ENCODE measurements around the gene ZNF543. TPM values are rescaled to one million over a fixed set of nuclear protein-coding genes. Genes with fewer than 3 reads are reported as not detected.
A peak's percentile ranks its signal among the peaks of the same experiment; 100 is the strongest.
"Not testable (repeated sequence)": the region's sequence is repeated elsewhere in the genome, so short reads cannot be mapped to it uniquely, and the experiment has no call there.

ZNF543 gene
- 7.4 TPM in 2 replicates for total RNA-seq (2014; rRNA removed; shearing (Covaris generic))
- polyA plus RNA-seq (2015; cell fraction: cytosol; rRNA removed): 2.5 and 4.9 TPM in 2 replicates
- 2.8 and 3.0 TPM in 2 replicates for polyA plus RNA-seq (2015; cell fraction: nucleus; rRNA removed)

DNA sequence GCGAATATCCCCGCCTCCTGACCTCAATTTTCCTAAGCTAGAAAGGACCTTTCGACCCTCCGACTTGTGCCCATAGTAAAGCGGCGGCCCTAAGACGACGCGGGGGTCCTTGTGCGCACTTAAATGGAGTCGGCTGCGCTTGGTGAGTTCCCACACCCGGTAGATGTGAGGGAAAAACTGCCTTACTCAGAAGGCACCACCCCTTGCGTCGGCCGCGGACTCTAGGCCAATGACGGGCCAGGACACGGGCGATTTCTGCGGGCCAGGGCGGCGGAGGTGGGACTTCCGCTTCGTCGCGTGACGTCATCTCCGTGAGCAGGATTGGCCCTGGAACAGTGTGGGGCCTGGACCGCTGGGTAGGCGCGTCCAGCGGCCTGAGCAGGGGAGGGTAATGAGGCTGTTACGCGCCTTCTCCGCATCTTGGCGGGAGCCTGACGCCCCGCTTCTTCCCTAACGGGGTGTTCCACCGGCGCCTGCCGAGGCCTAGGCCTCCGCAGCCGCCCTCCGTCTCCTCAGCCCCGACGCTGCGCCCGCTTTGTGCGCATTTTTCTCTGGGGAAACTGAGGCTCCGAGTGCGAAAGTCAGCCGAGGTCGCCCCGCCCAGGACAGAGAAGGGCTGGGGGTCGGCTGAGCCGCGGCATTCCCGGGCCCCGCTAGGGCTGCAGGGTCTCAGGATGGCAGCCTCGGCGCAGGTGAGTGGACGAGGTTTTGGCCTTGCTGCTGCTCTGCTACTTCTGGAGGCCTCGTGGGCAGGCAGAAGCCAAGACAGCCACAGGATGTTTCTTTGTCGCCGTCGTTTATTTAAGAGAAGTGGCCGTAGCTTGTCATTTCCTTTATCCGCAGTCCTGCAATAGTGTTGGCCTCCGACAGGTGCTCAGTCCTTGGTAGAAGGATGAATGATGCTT is at the start of gene ZNF543:
TSS of gene ZNF543 (plus strand) at position 293 of the 905 bp plus-strand sequence. CDS start at position 675, 382 bp downstream.
- in situ Hi-C loops (cut with HindIII; ENCODE audit: low pct_unique_long_range_greater_than_20kb, low sequenced_read_pairs): no loop called here

DNA sequence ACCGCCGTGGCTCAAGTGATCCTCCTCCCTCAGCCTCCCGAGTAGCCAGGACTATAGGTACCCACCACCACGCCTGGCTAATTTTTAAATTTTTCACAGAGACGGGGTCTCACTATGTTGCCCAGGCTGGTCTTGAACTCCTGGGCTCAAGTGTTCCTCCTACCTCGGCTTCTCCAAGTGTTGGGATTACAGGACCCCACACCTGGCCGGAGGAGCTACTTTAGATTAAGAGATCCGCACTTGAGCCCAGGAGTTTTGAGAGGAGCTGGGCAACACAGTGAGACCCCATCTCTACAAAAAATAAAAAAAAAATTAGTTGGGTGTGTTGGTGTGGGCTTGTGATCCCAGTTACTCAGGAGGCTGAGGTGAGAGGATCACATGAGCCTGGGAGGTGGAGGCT is 49.0 kb upstream of the ZNF543 start:
- in situ Hi-C loops (cut with HindIII; ENCODE audit: low pct_unique_long_range_greater_than_20kb, low sequenced_read_pairs): no loop called here
- no peak for DNase-seq (ENCODE audit: low read depth, low spot score)

More for the DNA sequence above, at the start of gene ZNF543:
- DNase-seq (ENCODE audit: low read depth, low spot score): peak; percentile 94

DNA sequence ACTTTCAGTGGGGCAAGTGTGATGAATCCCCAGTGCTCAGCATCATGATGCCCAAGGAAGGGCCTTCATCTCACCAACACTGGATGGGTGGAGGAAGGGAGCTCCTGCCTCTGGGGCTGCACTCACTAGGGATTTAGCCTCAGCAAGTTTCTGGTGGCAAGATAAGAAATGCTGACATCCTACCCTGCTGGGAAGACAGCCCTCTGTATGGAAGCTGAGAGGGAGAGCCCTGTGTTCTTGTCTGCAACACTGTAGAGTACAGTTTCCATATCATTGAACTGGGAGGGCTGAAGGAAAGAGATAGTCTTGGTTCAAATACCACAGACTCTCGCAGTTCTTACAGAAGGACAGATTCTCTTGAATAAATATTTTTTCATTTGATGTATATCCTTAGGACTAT is 47.3 kb upstream of the ZNF543 start:
- in situ Hi-C loops (cut with HindIII; ENCODE audit: low pct_unique_long_range_greater_than_20kb, low sequenced_read_pairs): no loop called here
- no peak for DNase-seq (ENCODE audit: low read depth, low spot score)

DNA sequence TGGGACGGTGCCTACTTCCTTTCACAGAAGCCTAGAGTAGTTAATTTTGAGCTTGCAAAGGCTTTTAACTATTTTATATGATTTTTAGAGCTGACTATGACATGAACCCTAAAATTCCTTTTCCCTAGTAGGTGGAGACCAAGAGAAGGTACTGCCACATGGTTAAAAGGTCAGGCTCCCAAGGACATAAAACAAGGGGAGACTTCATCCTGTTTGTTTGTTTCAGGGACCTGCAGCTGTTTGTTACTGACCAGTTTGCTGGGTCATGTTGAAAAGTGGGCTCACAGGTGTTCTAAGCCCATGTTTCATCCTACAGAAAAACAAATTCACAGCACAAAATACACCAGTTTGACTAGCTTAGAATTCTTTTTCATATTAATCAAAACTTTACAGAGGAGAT is 43.8 kb upstream of the ZNF543 start:
- no peak for DNase-seq (ENCODE audit: low read depth, low spot score)
- in situ Hi-C loops (cut with HindIII; ENCODE audit: low pct_unique_long_range_greater_than_20kb, low sequenced_read_pairs): no loop called here

- in situ Hi-C loops (cut with HindIII; ENCODE audit: low pct_unique_long_range_greater_than_20kb, low sequenced_read_pairs); DNase-seq (ENCODE audit: low read depth, low spot score): not testable (repeated sequence)
Observed at GRCh38 chr19:57278481-57278880, 41.8 kb upstream of the ZNF543 start.

GRCh38 chr19:57279418-57280164 is 40.7 kb upstream of the ZNF543 start:
- in situ Hi-C loops (cut with HindIII; ENCODE audit: low pct_unique_long_range_greater_than_20kb, low sequenced_read_pairs): no loop called here
- DNase-seq (ENCODE audit: low read depth, low spot score): peak; percentile 94

- in situ Hi-C loops (cut with HindIII; ENCODE audit: low pct_unique_long_range_greater_than_20kb, low sequenced_read_pairs): no loop called here
- DNase-seq (ENCODE audit: low read depth, low spot score): peak; percentile 97
Observed at GRCh38 chr19:57280165-57280961, 39.9 kb upstream of the ZNF543 start, which contains the start of gene ZNF460. Gene ZNF460, plus strand, starts transcription at chr19:57280485. Its CDS starts 322 bp downstream, at chr19:57280807.

- in situ Hi-C loops (cut with HindIII; ENCODE audit: low pct_unique_long_range_greater_than_20kb, low sequenced_read_pairs): no loop called here
- DNase-seq (ENCODE audit: low read depth, low spot score): peak; percentile 14
Observed at GRCh38 chr19:57280962-57281400, 39.3 kb upstream of the ZNF543 start.

- in situ Hi-C loops (cut with HindIII; ENCODE audit: low pct_unique_long_range_greater_than_20kb, low sequenced_read_pairs): no loop called here
- no peak for DNase-seq (ENCODE audit: low read depth, low spot score)
Observed at GRCh38 chr19:57282011-57282643, 38.1 kb upstream of the ZNF543 start.

DNA sequence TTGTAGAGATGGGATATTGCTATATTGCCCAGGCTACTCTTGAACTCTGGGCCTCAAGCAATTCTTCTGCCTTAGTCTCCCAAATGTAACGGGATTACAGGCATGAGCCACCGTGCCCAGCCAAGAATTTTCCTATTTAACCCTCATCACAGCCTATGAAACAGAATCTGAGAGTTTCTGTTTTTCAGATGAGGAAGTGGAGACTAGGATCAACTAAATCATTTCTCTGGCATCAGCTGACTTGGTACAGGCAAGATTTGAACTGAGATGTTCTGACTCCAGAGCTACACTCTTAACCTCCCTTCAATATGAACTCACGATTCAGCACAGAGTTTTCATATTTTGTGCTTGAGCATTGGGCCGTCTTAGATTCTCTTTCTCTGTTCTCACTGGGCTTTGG is 31.9 kb upstream of the ZNF543 start:
- DNase-seq (ENCODE audit: low read depth, low spot score): no peak
- in situ Hi-C loops (cut with HindIII; ENCODE audit: low pct_unique_long_range_greater_than_20kb, low sequenced_read_pairs): no loop called here

DNA sequence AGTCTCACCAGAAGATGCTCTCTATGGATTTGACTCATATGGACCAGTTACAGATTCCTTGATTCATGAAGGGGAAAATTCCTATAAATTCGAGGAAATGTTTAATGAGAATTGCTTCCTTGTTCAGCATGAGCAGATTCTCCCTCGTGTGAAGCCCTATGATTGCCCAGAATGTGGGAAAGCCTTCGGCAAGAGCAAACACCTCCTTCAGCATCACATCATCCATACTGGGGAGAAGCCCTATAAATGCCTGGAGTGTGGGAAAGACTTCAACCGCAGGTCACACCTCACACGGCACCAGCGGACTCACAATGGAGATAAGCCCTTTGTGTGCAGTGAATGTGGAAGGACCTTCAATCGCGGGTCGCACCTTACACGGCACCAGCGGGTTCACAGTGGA is 29.3 kb upstream of the ZNF543 start:
- DNase-seq (ENCODE audit: low read depth, low spot score): no peak
- in situ Hi-C loops (cut with HindIII; ENCODE audit: low pct_unique_long_range_greater_than_20kb, low sequenced_read_pairs): no loop called here

- in situ Hi-C loops (cut with HindIII; ENCODE audit: low pct_unique_long_range_greater_than_20kb, low sequenced_read_pairs): no loop called here
- no peak for DNase-seq (ENCODE audit: low read depth, low spot score)
Observed at GRCh38 chr19:57292547-57292946, 27.7 kb upstream of the ZNF543 start.

DNA sequence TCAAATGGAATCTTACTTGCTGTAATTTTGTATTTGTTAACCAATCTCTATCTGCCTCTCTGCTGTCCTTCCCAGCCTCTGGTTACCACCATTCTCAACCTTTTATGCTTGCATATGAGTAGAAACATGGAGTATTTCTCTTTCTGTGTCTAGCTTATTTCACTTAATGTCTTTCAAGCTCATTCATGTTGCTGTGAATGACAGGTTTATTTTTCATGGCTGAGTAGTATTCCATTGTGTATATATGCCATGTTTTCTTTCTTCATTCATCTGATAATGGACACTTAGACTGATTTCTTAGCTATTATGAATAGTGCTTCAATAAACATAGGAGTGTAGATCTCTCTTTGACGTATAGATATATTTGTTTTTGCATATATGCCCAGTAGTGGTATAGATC is 26.6 kb upstream of the ZNF543 start:
- no peak for DNase-seq (ENCODE audit: low read depth, low spot score)
- in situ Hi-C loops (cut with HindIII; ENCODE audit: low pct_unique_long_range_greater_than_20kb, low sequenced_read_pairs): no loop called here

DNA sequence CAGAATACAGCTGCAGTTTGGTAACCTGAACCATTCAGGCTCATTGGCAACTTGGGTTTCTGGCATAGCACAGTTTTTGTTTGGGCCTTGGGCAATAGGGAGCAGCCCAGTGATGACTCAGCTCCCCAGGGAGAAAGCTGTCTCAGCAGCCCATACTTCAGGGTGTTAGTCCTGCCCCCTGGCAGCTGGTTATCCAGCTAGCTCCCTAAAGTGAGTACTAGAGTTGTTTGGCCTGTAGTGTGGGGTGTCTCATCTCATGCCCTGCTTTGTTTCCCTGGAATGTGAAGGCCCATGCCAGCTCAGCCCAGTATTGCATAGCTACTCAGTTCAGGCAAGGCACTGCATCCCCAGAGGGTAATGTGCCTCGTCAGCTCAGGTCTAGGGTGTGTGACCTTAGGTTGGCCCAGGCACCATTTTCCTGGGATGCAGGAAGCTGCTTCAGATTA is 18.2 kb upstream of the ZNF543 start:
- in situ Hi-C loops (cut with HindIII; ENCODE audit: low pct_unique_long_range_greater_than_20kb, low sequenced_read_pairs): no loop called here
- DNase-seq (ENCODE audit: low read depth, low spot score): no peak

DNA sequence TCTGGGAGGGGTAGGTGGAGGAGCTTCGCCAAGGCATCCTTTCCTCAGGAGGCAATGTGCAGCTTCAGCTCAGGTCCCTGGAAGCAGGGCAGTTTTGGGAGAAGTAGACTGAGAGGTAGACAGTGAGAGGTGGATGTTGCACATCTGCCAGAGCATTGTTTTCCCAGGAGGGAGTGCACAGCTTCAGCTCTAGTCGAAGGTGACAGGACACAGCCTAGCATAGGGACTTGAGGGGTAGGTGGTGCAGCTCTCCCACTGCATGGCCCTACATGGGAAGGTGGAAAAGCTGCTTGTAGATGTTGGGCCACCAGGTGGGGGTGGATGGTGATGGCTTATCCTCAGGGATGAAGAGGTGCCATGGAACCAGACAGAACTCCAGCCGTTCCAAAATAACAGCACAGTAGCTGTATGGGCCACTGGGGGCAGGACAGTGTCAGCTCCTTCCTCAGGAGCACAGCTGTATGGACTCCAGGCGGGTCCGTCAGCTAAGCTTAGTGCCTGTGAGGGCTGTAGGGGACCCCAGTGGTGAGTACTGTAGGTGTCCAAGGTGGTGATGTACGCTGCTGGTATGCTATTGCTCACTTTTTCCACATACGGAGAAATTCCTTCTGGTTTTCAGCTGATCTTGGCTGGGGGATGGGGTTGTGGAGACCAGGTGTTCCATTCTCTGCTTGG is 17.4 kb upstream of the ZNF543 start:
- DNase-seq (ENCODE audit: low read depth, low spot score): no peak
- in situ Hi-C loops (cut with HindIII; ENCODE audit: low pct_unique_long_range_greater_than_20kb, low sequenced_read_pairs): no loop called here

- in situ Hi-C loops (cut with HindIII; ENCODE audit: low pct_unique_long_range_greater_than_20kb, low sequenced_read_pairs): no loop called here
Observed at GRCh38 chr19:57305056-57305455, 15.2 kb upstream of the ZNF543 start.

GRCh38 chr19:57308514-57308913 is 11.8 kb upstream of the ZNF543 start:
- DNase-seq (ENCODE audit: low read depth, low spot score): no peak
- in situ Hi-C loops (cut with HindIII; ENCODE audit: low pct_unique_long_range_greater_than_20kb, low sequenced_read_pairs): no loop called here

More at GRCh38 chr19:57305056-57305455, 15.2 kb upstream of the ZNF543 start:
- no peak for DNase-seq (ENCODE audit: low read depth, low spot score)

All from SK-MEL-5 (cell line).